H1 (cell line): ENCODE data around the gene INPP5J. TPM values are rescaled to one million over a fixed set of nuclear protein-coding genes. Genes with fewer than 3 reads are reported as not detected.
A peak's percentile ranks its signal among the peaks of the same experiment; 100 is the strongest.

ENCODE experiments used
- CTCF ChIA-PET: fragments of 300-600 bp; sonication (Branson Sonifier 250); formaldehyde crosslinking; loops from one replicate; lab custom pipeline; 2021; ENCODE audit not compliant: partially characterized antibody; lab: Charles Lee
- POLR2A ChIA-PET: fragments of 300-600 bp; sonication (Branson Sonifier 250); formaldehyde crosslinking; loops from one replicate; lab custom pipeline; 2021; ENCODE audit warnings: inconsistent platforms; ENCODE audit not compliant: partially characterized antibody; lab: Charles Lee
- DNase-seq, 2 experiments: peaks; one replicate each; pipeline versions ENCODE4 v3.0.0 to v3.0.0-alpha.2; 2010 to 2022; ENCODE audit warnings: low spot score in 2 of 2, low read depth in 1 of 2, mixed read lengths in 1 of 2
- FAIRE-seq: peaks from 2 replicates; lab custom pipeline; 2011; peaks lifted over from hg19 to GRCh38; lab: Jason Lieb, UNC
- H2AFZ ChIP-seq: 2 replicates; pipeline ENCODE4 v1.8.1; 2012; ENCODE audit warnings: low read length, inconsistent platforms
- H2AK5ac ChIP-seq: 2 replicates; pipeline ENCODE4 v1.6.1; 2013; ENCODE audit warnings: low read depth, low read length
- H2BK120ac ChIP-seq: replicated peaks from 2 replicates; pipeline ENCODE3; 2013; ENCODE audit warnings: low read depth, low read length, inconsistent platforms
- H2BK12ac ChIP-seq: 2 replicates; pipeline ENCODE4 v1.6.1; 2013; ENCODE audit warnings: low read depth, low read length
- H2BK15ac ChIP-seq: 2 replicates; pipeline ENCODE4 v1.6.1; 2013; ENCODE audit warnings: low read length
- H2BK20ac ChIP-seq: 2 replicates; pipeline ENCODE4 v1.6.1; 2013; ENCODE audit warnings: low read length
- H2BK5ac ChIP-seq: 2 replicates; pipeline ENCODE4 v1.6.1; 2013; ENCODE audit warnings: low read depth, low read length
- H3K14ac ChIP-seq: 2 replicates; pipeline ENCODE4 v1.6.1; 2013; ENCODE audit warnings: inconsistent platforms; ENCODE audit not compliant: insufficient read length
- H3K18ac ChIP-seq: 2 replicates; pipeline ENCODE4 v1.6.1; 2013; ENCODE audit warnings: low read length; ENCODE audit errors: extremely low read depth
- H3K23ac ChIP-seq: 2 replicates; pipeline ENCODE4 v1.6.1; 2013; ENCODE audit warnings: inconsistent platforms; ENCODE audit not compliant: insufficient read length
- H3K23me2 ChIP-seq: 2 replicates; pipeline ENCODE4 v1.6.1; 2013; ENCODE audit warnings: low read depth, low read length
- H3K27ac ChIP-seq: 2 replicates; pipeline ENCODE4 v1.6.1; 2011; ENCODE audit warnings: low read depth, low read length, inconsistent platforms
- H3K27me3 ChIP-seq, 4 experiments: replicated peaks in 1 of 4; 1 replicate in 1 of 4; 2 replicates in 3 of 4; pipeline versions ENCODE4 v1.6.1 to v1.8.1; 2011 to 2013; ENCODE audit warnings: low read length in 3 of 4, mild to moderate bottlenecking in 3 of 4, inconsistent platforms in 2 of 4, mixed read lengths in 2 of 4, moderate library complexity in 1 of 4; ENCODE audit not compliant: control insufficient read depth in 3 of 4, insufficient read depth in 3 of 4; ENCODE audit errors: extremely low read depth in 1 of 4
- H3K36me3 ChIP-seq, 4 experiments: 2 replicates each; pipeline versions ENCODE4 v1.6.1 to v1.8.1; 2011 to 2013; ENCODE audit warnings: mild to moderate bottlenecking in 4 of 4, low read length in 3 of 4, moderate library complexity in 2 of 4, control low read depth in 1 of 4, inconsistent platforms in 1 of 4; ENCODE audit not compliant: insufficient read depth in 4 of 4, control insufficient read depth in 2 of 4
- H3K4ac ChIP-seq: replicated peaks from 2 replicates; pipeline ENCODE3; 2013; ENCODE audit warnings: low read length, low read depth, mixed read lengths, inconsistent platforms; ENCODE audit not compliant: insufficient read length
- H3K4me1 ChIP-seq, 4 experiments: replicated peaks in 1 of 4; 1 replicate in 1 of 4; 2 replicates in 3 of 4; pipeline versions ENCODE4 v1.6.1 to v1.8.1; 2011 to 2013; ENCODE audit warnings: low read length in 3 of 4, inconsistent platforms in 2 of 4, mixed read lengths in 1 of 4; ENCODE audit not compliant: insufficient read depth in 4 of 4, control insufficient read depth in 3 of 4
- H3K4me2 ChIP-seq, 2 experiments: 2 replicates each; pipeline versions ENCODE4 v1.6.1 to v1.8.1; 2011 to 2013; ENCODE audit warnings: low read depth in 2 of 2, low read length in 2 of 2, control low read depth in 1 of 2, inconsistent platforms in 1 of 2, mild to moderate bottlenecking in 1 of 2; ENCODE audit not compliant: insufficient read depth in 1 of 2
- H3K4me3 ChIP-seq, 4 experiments: fragments of 200-600, 300-600 bp in 1 of 4; sonication (generic), shearing (Covaris generic), sonication (Bioruptor Twin) in 1 of 4; 2 replicates each; pipeline versions ENCODE4 v1.5.1 to v1.8.1; 2011 to 2016; ENCODE audit warnings: low read length in 4 of 4, low read depth in 3 of 4, control low read depth in 2 of 4, inconsistent platforms in 2 of 4, mild to moderate bottlenecking in 2 of 4, mixed read lengths in 1 of 4, moderate library complexity in 1 of 4; ENCODE audit not compliant: insufficient read depth in 2 of 4; ENCODE audit errors: extremely low read depth in 1 of 4
- H3K56ac ChIP-seq: replicated peaks from 2 replicates; pipeline ENCODE3; 2013; ENCODE audit warnings: low read depth, mild to moderate bottlenecking, mixed read lengths, low read length, inconsistent platforms; ENCODE audit not compliant: insufficient read length
- H3K79me1 ChIP-seq: 2 replicates; pipeline ENCODE4 v1.6.1; 2013; ENCODE audit warnings: low read depth, low read length, control low read depth
- H3K79me2 ChIP-seq, 2 experiments: 2 replicates each; pipeline versions ENCODE4 v1.6.1 to v1.8.1; 2012 to 2013; ENCODE audit warnings: low read length in 2 of 2, mild to moderate bottlenecking in 2 of 2, inconsistent platforms in 1 of 2; ENCODE audit not compliant: insufficient read depth in 2 of 2, control insufficient read depth in 1 of 2
- H3K9ac ChIP-seq, 4 experiments: replicated peaks in 1 of 4; 1 replicate in 1 of 4; 2 replicates in 3 of 4; pipeline versions ENCODE4 v1.6.1 to v1.8.1; 2011 to 2013; ENCODE audit warnings: low read depth in 3 of 4, low read length in 3 of 4, control low read depth in 2 of 4, mild to moderate bottlenecking in 2 of 4, moderate library complexity in 2 of 4, inconsistent platforms in 1 of 4; ENCODE audit errors: extremely low read depth in 1 of 4
- H3K9me3 ChIP-seq, 2 experiments: 2 replicates each; pipeline versions ENCODE4 v1.6.1 to v1.8.1; 2012 to 2013; ENCODE audit warnings: mild to moderate bottlenecking in 2 of 2, moderate library complexity in 2 of 2, control low read depth in 1 of 2, inconsistent platforms in 1 of 2, low read depth in 1 of 2, low read length in 1 of 2, mixed read lengths in 1 of 2; ENCODE audit not compliant: insufficient read depth in 2 of 2
- H4K20me1 ChIP-seq, 2 experiments: replicated peaks in 1 of 2; 2 replicates each; pipeline versions ENCODE3 to v1.8.1; 2011 to 2013; ENCODE audit warnings: inconsistent platforms in 2 of 2, low read length in 2 of 2, mild to moderate bottlenecking in 1 of 2; ENCODE audit not compliant: insufficient read depth in 2 of 2, control insufficient read depth in 1 of 2
- H4K5ac ChIP-seq: 2 replicates; pipeline ENCODE4 v1.6.1; 2013; ENCODE audit warnings: low read length, low read depth, mixed read lengths, inconsistent platforms; ENCODE audit not compliant: insufficient read length
- H4K8ac ChIP-seq: 2 replicates; pipeline ENCODE4 v1.8.0; 2013; ENCODE audit warnings: mild to moderate bottlenecking, moderate library complexity, low read length, inconsistent platforms; ENCODE audit not compliant: insufficient read depth; ENCODE audit errors: extremely low read depth
- H4K91ac ChIP-seq: replicated peaks from 2 replicates; pipeline ENCODE3; 2013; ENCODE audit warnings: low read length, mixed read lengths, inconsistent platforms; ENCODE audit not compliant: insufficient read length
- CBX8 ChIP-seq: fragments of 300-800, 300-1000 bp; sonication (generic); IDR thresholded peaks from 2 replicates; pipeline ENCODE4 v1.7.1; 2016; ENCODE audit warnings: low read depth, low read length, borderline replicate concordance
- CHD1 ChIP-seq: IDR thresholded peaks from 2 replicates; pipeline ENCODE4 v1.6.1; 2012; ENCODE audit warnings: low read depth, low read length, improper control_type of control experiment
- CREB1 ChIP-seq: IDR thresholded peaks from 2 replicates; pipeline ENCODE4 v1.6.1; 2012; ENCODE audit warnings: inconsistent platforms
- CTBP2 ChIP-seq: IDR thresholded peaks from 2 replicates; pipeline ENCODE4 v1.7.0; 2011; ENCODE audit warnings: borderline replicate concordance, mild to moderate bottlenecking, moderate library complexity, mixed read lengths, low read length; ENCODE audit not compliant: insufficient read depth, insufficient read length
- EGR1 ChIP-seq: IDR thresholded peaks from 2 replicates; pipeline ENCODE4 v1.6.1; 2011; ENCODE audit warnings: low read depth, low read length, borderline replicate concordance
- EZH2 ChIP-seq: fragments of 200-600 bp; sonication (generic); IDR thresholded peaks from 2 replicates; pipeline ENCODE4 v1.7.1; 2012; ENCODE audit warnings: low read depth, mild to moderate bottlenecking, moderate library complexity, low read length, inconsistent platforms; ENCODE audit not compliant: severe bottlenecking
- FOSL1 ChIP-seq: IDR thresholded peaks from 2 replicates; pipeline ENCODE4 v1.6.1; 2011; ENCODE audit warnings: mild to moderate bottlenecking, low read depth, low read length, moderate library complexity; ENCODE audit not compliant: insufficient read depth
- JUN ChIP-seq: IDR thresholded peaks from 2 replicates; pipeline ENCODE4 v1.6.1; 2011; ENCODE audit warnings: low read depth, mild to moderate bottlenecking, improper control_type of control experiment, low read length
- POLR2AphosphoS5 ChIP-seq: IDR thresholded peaks from 2 replicates; pipeline ENCODE4 v1.6.1; 2011; ENCODE audit warnings: low read depth, low read length
- RFX5 ChIP-seq: IDR thresholded peaks from 2 replicates; pipeline ENCODE4 v1.6.1; 2011; ENCODE audit warnings: low read depth, low read length, improper control_type of control experiment, borderline replicate concordance
- RXRA ChIP-seq: IDR thresholded peaks from 2 replicates; pipeline ENCODE4 v1.6.1; 2011; ENCODE audit warnings: low read depth, mild to moderate bottlenecking, low read length, moderate library complexity; ENCODE audit not compliant: insufficient read depth
- SP4 ChIP-seq: IDR thresholded peaks from 2 replicates; pipeline ENCODE4 v1.6.1; 2012; ENCODE audit warnings: low read length, inconsistent platforms
- TAF1 ChIP-seq: IDR thresholded peaks from 2 replicates; pipeline ENCODE4 v1.6.1; 2011; ENCODE audit warnings: mild to moderate bottlenecking, low read depth, low read length
- YY1 ChIP-seq: IDR thresholded peaks from 2 replicates; pipeline ENCODE4 v1.6.1; 2011; ENCODE audit warnings: low read depth, mild to moderate bottlenecking, low read length
- WGBS, 2 experiments: shearing (Covaris generic) in 1 of 2; methylation state at CpG; one replicate each; pipeline versions ENCODE4 v1.1.6 to v1.1.7; 2013 to 2015; ENCODE audit warnings: low lambda C conversion rate in 2 of 2, mixed read lengths in 2 of 2, inconsistent platforms in 1 of 2, low coverage in 1 of 2, missing lambda C conversion rate in 1 of 2; ENCODE audit not compliant: insufficient replicate concordance in 2 of 2, insufficient coverage in 1 of 2, insufficient read length in 1 of 2; ENCODE audit errors: extremely low coverage in 1 of 2, missing lambda C conversion rate in 1 of 2; 5-methylcytosine and 5-hydroxymethylcytosine counted together
- polyA plus RNA-seq, 7 experiments: library from polyadenylated mRNA; depleted of rRNA in 3 of 7; stranded (reverse) in 5 of 7; unstranded in 2 of 7; fragments of >200 nt in 5 of 7; fragments of 200-250 nt in 2 of 7; gene quantifications; 1 replicate in 5 of 7; 2 replicates in 1 of 7; 4 replicates in 1 of 7; pipeline versions ENCODE4 v1.2.1 to v1.2.3, GENCODE V29; 2011 to 2013; ENCODE audit warnings: missing spikeins in 2 of 7, mixed read lengths in 2 of 7
- total RNA-seq: library from RNA; stranded (reverse); fragmentation: NEBNext Ultra II Directional; extraction: Animal tissue kit (Norgen Biotek cat#: 25700); gene quantifications from 2 replicates; pipeline ENCODE4 v1.2.1, GENCODE V29; 2021

INPP5J gene
- total and polyA plus RNA-seq, 2 of the 8 experiments (the other 6 are each of a cell fraction or from before 2014, with no cell fraction given), result 5.4 to 6.0 TPM

DNA sequence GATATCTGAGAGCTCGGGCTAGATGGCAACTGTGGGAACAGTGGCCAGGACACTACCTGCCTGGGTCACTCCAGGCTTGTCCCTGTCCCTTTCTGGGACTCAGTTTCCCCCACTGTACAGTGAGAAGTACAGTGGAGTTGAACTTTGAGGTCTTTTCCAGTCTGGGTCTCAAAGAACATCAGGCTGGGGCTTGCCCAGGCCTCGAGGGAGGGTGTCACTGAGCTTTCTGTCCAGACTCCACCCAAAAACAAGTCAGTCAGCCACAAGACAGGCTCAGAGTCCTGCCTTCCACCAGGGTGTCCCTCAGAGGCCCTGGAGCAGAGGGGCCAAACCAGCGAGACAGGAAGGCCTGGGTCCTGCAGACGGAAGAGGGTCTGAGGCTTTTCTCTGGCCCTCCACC, 19.5 kb downstream of the INPP5J start:
- H3K27ac ChIP-seq, result no peak overlapping the region
- H3K14ac ChIP-seq, result no peak overlapping the region
- no peak overlapping the region for H3K4ac ChIP-seq
- H3K4me1 ChIP-seq, result peaks cover 7 to 25% (median 17%) of the 10 kb centered on the region in 4 experiments
- H4K5ac ChIP-seq, result no peak overlapping the region
- H3K9ac ChIP-seq, result no peak overlapping the region
- H2BK20ac ChIP-seq, result peak overlapping the region; percentile 84
- DNase-seq, result no peak
- peaks cover 0 to under 1% of the 10 kb centered on the region in 2 experiments; a peak in 1 of 4 replicates for H3K9me3 ChIP-seq
- H3K79me2 ChIP-seq, result peaks cover 0 to 20% of the 10 kb centered on the region in 2 experiments; a peak in 3 of 4 replicates
- peak overlapping the region; percentile 3 for H4K91ac ChIP-seq
- H4K20me1 ChIP-seq, result peaks cover 4 to 8% of the 10 kb centered on the region in 2 experiments
- no peak overlapping the region for H2BK120ac ChIP-seq
- H3K18ac ChIP-seq, result no peak overlapping the region
- no peak overlapping the region for H3K4me2 ChIP-seq
- no peak overlapping the region for H2AK5ac ChIP-seq
- H2BK15ac ChIP-seq, result peak overlapping the region; percentile 40; the same call in 1 of the 2 replicates
- peaks cover 12% of the 10 kb centered on the region for H3K23me2 ChIP-seq
- ChIA-PET POLR2A (interaction anchor here (1.0 to 1.5 kb wide), 3 partner anchors 16 to 57 kb away, joined by 3 to 4 read pairs (median 4); no protein-coding TSS in a partner anchor), CTCF (interaction anchor here (0.6 to 11.9 kb wide), 8 partner anchors 9 to 201 kb away, joined by 3 to 124 read pairs (median 5); partner anchors contain the start of gene SELENOM)
- WGBS, 2 experiments, result 91% methylated on average over 4 of the region's 4 CpGs; no CpG with 5 or more reads in 1 of the 2 experiments
- no peak overlapping the region for H3K23ac ChIP-seq
- H2BK12ac ChIP-seq, result peak overlapping the region; percentile 86; the same call in 1 of the 2 replicates
- no peak for FAIRE-seq
- H4K8ac ChIP-seq, result no peak overlapping the region
- H2BK5ac ChIP-seq, result peak overlapping the region; percentile 66; the same call in 1 of the 2 replicates
- no peak overlapping the region for H3K56ac ChIP-seq
- H3K36me3 ChIP-seq, result peaks cover 0 to 2% (median 0%) of the 10 kb centered on the region in 4 experiments; a peak in 2 of 8 replicates
- H3K79me1 ChIP-seq, result peaks cover 15% of the 10 kb centered on the region; the same call in 1 of the 2 replicates
- H3K27me3 ChIP-seq, result 0 out of 7 replicates have a peak, but pooled peaks cover 0 to 3% (median 0%) of the 10 kb centered on the region in 4 experiments
- H3K4me3 ChIP-seq, result no peak overlapping the region
- no peak overlapping the region for H2AFZ ChIP-seq
- no peak for TF ChIP-seq EZH2
- no peak for TF ChIP-seq JUN
- no peak for TF ChIP-seq POLR2AphosphoS5
- TF ChIP-seq RXRA, result no peak
- no peak for TF ChIP-seq RFX5
- TF ChIP-seq TAF1, result no peak
- no peak for TF ChIP-seq EGR1
- no peak for TF ChIP-seq CREB1
- no peak for TF ChIP-seq SP4
- no peak for TF ChIP-seq YY1
- TF ChIP-seq CBX8, result no peak
- TF ChIP-seq FOSL1, result no peak
- TF ChIP-seq CHD1, result no peak
- no peak for TF ChIP-seq CTBP2
